HG03460 (cell line): ENCODE measurements around the gene AVL9.
A peak's percentile ranks its signal among the peaks of the same experiment; 100 is the strongest.
"Not testable (repeated sequence)": the region's sequence is repeated elsewhere in the genome, so short reads cannot be mapped to it uniquely, and the experiment has no call there.

Experiments
- ATAC-seq: cut with Tn5 transposase; IDR thresholded peaks from one replicate; pipeline ENCODE4 v1.9.1; 2021; ENCODE audit not compliant: unreplicated experiment

Gene AVL9

DNA sequence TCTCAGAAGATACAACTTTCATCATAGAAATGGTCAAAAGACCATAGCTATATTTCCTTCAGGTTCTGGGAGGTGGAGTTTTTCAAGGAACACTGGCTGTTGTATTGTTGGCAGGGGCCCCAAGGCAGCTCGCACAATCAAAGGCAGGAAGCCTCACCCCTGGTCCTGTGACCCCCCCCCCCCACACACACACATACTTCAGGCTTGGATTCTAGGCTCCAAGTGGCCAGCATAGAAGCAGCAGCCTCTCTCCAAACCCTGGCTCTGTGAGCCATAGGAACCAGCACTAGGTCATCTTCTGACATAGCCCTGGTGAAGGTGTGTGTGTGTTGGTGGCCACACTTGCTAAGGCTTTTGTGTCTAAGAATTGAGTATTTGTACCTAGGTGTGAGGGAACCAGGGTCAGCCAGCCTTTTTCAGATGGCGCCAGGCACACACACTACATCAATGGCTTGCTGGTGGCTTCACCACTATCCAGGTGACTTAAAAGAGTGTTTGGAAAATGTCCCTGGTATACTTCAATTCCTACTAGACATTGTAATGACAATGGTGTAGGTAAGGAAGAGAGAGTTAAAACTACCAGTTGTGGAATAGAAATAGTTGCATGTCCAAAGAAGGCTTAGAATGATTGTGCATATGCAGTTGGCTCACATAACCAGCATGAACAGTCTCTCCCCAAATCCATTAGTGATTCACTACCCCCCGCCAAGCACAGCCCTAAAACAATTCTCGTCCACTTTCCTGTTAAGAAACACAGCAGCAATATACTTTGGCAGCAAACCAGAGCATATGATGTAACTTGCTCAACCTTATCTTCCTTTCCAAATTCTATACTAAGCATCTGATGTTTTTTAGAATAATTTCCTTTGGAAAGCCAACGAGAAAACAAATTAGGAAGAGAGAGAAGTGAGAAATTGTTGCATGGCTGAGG is 91.3 kb downstream of the AVL9 start:
- ATAC-seq = no peak

DNA sequence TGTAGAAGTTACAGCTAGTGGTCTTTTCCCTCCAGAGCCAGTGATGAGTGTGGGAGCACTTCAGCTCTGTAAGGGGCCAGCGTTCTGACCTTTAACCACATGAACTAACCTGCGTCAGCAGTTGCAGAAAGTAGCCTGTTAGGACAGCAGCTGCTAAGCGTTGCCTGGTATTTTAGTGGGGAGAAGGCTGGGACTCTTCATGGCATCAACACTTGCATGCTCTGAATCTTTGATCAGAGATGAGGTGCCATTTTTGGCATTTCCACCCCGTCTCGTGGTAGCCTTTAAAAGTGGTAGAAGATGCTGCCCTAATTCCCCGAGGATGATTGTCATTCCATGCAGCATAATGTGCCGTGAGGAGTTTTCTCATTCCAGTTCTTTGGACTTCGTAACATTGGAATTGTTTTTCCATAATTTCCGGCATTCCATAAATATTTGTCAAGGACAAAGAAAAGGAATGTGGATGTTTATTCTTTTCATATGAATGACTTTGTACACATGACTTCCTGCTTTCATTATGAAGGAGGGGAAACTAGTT is 92.2 kb downstream of the AVL9 start:
- ATAC-seq = no peak

DNA sequence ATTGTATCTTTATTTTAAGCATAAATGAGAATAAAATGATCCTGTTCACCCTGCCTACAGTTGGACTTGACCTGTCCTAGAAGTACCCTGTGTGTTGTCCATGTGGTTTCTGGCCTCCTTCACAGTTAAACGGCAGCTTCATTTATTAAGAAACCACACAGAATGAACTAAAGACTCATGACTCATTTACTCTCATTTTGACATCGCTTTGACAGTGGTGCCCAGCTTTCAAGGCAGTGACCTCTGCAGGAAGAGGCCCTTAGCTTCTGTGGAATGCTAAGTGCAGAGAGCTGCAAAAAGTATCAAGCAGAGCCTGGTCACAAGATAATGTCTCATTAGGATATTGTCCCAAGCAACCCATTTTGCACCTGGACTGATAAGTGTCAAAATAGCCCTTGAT is 93.4 kb downstream of the AVL9 start:
- peak; percentile 61 for ATAC-seq

DNA sequence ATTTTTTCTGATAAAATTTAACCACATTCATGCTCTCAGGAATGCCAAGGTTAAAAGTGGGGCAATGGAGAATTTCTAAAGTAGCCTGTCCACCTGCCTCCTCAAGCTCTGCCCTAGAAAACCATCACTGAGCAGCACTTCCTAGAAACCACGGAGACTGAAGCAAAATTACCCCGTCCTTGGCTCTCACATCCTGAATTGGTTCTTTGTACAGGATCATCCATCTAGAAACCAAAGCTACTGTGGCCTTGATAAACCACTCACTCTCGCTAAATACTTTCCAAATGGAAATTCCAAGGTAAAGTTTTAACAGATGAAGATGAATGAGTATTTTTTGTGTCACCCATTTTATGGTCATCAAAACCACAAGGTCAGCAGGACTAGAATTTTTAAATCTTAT is 96.6 kb downstream of the AVL9 start:
- ATAC-seq = no peak

DNA sequence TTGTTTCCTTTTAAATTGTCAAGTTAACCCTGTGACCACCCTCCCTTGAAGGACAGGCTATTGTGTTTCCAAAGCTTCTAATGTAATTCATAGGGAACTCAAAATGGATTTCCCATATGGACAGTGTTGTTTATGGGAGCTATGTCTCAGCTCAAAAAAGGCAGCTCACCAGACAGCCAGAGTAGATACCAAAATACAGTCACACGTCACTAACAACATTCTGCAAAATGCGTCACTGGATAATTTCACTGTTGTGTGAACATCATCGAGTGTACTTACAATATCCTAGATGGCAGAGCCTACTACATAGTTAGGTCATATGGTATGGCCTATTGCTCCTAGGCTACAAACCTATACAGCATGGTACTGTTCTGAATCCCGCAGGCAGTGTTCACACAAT is 97.4 kb downstream of the AVL9 start:
- ATAC-seq = no peak

DNA sequence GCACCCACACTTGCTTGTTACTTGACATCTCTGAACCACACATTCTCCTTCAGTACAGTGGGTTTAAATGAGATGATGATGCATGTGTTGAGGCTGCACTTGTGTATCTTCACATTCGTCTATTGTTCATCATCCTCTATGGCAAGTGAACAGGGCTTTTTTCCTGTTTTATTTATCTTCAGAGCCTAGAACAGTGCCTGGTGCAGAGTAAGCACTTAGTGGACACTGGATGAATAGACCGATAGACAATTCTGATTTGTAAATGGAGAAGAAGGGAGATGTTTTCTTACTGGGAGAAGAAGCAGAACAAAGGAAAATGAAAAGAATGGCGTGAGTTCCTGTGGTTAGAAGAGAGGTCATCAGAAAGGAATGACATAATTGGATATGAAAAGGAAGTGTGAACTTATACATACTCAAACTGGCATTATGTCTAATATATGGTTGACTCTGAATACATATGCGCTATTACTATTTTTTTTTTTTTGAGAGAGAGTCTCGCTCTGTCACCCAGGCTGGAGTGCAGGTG is 99.7 kb downstream of the AVL9 start:
- no peak for ATAC-seq

DNA sequence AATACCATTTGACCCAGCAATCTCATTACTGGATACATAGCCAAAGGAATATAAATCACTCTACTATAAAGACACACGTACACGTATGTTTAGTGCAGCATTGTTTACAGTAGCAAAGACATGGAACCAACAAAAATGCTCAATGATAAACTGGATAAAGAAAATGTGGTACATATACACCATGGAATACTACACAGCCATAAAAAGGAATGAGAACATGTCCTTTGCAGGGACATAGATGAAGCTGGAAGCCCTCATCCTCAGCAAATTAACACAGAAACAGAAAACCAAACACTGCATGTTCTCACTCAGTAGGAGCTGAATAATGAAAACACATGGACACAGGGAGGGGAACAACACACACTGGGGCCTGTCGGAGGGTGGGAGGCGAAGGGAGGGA is 105.9 kb downstream of the AVL9 start:
- ATAC-seq = not testable (repeated sequence)

DNA sequence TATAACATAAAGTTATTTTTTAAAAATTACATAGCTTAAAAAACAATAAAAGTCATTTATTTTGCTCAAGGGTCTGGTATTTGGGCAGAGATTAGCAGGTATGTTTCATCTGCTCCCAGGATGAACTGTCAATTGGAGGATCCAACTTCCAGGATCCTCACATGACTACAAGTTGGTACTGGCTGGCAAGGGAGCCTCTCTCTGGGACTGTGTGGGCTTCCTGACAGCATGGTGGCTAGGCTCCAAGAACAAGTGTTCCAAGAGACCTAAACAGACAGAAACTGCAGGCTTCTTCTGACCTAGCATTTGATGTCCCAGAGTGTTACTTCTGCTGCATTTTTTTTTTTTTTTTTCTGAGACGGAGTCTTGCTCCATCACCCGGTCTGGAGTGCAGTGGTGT is 107.2 kb downstream of the AVL9 start:
- no peak for ATAC-seq

DNA sequence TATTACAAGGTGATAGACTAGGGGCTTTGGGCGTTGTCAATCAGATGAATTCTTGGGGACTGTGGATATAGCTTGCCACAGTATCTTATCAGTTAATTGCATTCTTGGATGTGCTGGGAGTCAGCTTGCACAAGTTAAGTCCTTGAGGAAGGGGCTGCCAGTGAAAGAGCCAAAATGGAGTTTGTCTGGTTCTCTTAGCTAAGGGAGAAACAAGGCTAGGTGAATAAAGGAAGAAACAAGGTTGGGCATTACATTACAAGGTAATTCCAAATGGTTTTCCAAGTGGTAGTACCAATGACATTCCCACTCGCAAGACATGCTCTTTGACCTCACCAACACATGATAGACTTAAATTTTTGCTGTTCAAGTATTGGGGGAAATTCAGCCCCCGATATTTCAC is 108.2 kb downstream of the AVL9 start:
- ATAC-seq = not testable (repeated sequence)

DNA sequence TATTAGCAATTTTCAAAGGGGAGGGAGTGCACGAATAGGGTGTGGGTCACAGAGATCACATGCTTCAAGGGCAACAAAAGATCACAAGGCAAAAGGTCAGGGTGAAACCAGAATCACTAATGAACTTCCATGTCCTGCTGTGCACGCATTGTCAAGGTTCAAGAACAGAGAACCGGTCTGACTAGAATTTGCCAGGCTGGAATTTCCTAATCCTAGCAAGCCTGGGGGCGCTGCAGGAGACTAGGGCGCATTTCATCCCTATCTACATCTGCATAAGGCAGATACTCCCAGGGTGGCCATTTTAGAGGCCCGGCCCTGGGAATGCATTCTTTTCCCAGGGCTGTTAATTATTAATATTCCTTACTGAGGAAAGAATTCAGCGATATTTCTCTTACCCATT is 108.8 kb downstream of the AVL9 start:
- ATAC-seq = not testable (repeated sequence)

DNA sequence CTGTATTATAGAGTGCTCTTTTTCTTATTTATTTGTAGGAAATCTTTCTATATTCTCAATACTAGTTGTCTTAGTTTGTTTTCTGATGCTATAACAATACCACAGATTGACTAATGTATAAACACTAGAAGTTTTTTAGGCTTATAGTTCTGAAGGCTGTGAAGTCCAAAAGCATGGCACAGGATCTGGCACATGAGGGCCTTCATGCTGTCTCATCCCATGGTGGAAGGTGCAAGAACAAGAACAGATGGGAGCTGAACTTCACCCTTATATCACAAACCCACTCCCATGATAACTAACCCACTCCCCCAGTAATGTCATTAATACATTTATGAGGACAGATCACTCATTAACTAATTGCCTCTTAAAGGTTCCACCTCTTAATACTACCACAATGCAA is 109.7 kb downstream of the AVL9 start:
- no peak for ATAC-seq

DNA sequence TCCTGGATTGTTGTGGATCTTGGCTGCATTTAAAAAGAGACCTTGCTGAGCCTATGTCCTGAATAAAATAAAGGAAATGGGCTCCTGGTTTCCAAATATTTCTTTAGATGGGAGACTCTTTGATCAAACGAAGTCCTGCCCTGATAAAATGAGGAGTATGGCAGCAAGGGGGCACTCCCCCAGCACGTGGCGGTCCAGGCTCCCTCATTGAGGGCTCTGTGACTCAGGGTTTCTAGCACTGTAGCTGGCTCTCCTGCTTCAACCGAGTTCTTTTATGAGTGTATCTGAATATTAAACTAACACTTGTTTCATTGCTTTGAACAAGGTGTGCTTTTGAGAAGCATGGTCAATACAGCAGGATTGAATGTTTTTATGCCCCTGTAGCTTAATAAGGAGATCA is 114.2 kb downstream of the AVL9 start:
- no peak for ATAC-seq

DNA sequence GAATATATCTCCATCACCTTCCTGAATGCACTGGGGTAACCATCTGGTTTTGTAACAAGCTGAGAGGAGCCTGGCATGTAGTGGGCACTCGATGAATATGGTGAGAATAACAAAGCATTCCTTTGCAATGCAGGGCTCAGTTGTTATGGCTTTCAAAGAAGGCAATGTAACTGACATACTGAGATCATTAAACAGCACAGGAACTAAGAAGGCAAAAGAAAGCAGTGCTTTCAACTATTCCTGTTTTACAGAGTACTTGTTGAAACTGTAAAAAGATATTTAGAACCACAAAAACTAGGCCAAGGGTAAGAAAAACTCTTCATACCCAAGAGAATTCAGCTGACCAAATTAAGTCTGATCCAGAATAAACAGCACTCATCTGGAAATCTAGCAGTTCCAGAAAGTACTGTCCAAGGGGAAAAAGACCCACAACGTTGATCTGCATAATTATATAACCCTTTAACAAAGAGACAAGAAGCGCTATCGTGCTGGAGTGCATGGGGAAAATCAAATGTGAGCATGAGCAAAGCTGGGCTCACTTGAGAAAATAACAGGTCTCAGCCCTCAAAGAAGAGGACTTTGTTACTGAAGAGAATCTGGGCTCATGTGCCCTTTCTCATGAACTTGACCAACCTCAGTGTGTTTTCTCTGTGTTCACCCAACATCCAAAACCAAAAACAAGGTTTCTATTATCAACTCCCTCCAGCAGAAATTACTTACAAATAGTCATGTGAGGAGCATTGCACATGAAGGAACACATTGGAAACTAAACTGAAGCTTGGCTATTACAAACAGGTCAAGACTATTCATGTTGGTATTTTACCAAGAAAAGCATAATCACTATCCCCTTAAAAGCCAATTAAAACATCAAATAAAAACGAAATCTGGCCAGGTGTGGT is 116.2 kb downstream of the AVL9 start:
- ATAC-seq = no peak

DNA sequence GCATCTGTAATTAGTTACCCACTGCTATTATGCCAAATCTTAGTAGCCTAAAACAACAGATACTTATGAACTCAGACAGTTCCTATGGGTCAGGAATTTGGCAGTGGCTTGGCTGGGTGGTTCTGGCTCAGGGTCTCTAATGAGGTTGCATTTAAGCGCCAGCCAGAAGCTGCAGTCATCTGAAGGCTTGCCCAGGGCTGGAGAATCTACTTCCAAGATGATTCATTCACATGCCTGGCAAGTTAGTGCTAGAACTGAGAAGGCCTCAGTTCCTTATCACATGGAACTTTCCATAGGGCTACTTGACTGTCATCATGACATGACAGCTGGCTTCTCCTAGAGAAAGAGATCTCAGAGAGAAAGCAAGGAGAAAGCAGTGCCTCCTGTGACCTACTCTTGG is 121.3 kb downstream of the AVL9 start:
- ATAC-seq = no peak

DNA sequence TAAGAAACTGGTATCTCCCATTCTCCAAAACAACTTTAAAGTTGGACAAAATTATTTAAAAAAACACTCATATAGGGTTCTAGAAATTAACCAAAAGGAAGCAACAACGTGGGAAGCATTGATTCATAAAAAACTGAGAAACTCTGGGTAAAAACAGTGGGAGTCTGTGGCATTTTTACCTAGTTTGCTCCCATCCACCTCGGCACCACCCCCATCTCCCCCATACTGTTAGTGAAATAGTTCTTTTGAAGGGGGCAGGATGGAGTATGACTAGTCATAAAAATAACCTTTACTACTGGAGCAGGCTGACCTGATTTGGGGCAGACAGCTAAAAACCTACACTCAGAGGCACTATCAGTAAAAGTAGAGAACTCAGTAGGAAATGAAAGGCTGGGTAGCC is 123.2 kb downstream of the AVL9 start:
- ATAC-seq = no peak

DNA sequence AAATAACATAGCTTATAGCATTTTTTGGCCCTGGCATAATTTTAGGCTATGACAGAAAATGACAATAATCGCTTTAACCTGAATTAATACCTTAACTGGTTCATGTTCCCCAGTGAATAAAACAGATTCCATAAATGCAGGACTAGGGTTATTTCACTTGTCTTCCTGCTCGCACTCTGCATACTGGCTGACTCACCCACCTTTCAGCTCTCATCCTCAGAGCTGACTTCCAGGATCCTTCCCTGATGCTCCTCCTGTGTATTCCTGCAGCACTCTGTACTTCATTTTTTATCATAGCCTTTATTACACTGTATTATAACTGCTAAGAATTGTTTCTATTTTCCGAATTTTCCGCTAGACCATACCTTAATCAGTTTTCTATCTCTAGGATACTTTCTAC is 123.7 kb downstream of the AVL9 start:
- ATAC-seq = no peak

DNA sequence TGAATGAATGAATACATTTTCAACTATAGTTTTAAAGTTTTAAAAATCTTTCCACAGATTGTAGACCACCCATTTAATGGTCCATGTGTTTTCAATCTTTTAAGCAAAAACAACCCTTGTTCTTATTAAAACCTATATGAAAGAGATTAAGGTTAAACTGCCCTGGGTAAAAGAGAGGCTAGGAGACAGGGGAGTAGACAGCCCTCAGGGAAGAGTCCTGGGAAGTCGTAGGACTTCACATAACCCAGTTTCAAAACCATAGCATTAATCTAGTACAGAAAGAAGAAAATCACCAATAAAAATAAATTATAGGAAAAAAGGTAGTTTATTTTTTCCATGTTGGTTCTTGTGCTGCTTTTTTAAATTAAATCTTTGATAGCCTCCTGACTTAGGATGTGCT is 124.1 kb downstream of the AVL9 start:
- ATAC-seq = not testable (repeated sequence)

DNA sequence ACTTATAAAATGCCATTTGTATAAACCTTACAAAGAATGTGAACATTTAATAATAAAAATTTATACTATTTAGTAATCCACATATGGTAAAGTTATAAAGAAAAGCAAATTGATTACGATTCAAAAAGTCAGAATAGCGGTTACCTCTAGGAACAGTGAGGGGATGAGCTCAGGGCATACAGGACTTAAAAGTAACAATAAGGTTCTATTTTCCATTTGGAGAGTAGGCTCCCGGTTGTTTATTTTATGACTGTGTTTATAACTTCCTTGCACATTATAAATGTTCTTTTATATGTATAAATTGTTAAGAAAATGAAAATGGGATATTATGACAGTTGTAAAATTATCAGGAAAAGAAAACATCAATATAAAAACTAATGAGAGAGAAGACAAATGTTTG is 135.7 kb downstream of the AVL9 start:
- ATAC-seq = no peak

DNA sequence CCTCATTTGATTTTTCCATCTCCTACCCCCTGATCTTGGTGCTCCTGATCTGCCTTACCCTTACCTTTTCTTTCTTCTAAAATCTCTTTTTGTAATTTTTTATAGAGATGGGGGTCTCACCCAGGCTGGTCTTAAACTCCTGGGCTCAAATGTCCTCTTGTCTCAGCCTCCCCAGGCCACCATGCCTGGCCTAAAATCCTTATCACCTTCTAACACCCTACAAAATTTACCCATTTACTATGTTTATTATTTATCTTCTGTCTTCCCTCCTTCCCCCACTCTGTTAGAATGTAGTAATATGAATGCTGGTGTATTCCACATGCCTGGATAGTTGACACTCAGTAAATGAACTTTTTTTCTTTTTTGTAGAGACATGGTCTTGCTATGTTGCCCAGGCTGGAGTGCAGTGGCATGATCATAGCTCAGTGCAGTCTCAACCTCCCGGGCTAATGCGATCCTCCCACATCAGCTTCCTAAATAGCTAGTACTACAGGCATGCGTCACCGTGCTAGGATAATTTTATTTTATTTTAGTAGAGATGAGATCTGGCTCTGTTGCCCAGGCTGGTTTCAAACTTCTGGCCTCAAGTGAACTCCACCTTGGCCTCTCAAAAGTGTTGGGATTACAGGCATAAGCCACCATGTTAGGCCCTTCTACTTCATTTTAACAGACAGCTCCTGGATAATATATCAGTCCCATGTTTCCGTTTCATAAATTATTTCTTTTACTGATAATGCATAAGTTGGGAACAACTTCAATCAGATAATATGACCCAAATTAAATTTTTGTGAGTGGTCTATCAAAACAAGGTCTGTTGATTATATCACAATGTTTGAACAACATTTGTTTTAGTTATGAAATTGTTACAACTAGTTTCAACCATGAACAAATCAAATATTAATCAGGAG is 136.6 kb downstream of the AVL9 start:
- ATAC-seq = not testable (repeated sequence)

DNA sequence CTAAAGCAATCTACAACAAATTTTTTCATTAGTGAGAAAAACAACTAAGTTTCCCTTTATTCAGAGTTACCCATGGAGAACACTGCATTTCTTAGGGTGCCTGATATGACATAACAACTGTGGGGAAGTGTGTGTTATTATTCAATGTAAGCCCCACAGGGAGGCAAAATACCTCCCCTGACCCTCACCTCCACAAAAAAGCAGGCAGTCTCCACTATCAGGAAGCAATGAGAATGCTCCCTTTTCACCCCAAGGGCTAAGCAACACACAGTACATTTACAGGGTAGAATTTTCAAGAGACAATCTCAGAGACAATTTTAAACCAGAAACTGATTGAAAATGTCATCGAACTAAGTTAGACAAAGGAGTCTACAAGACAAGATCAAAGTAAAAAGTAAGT is 138.2 kb downstream of the AVL9 start:
- ATAC-seq = not testable (repeated sequence)
